HepG2 (cell line): ENCODE results near the gene CACNA1G. TPM values are rescaled to one million over a fixed set of nuclear protein-coding genes. Genes with fewer than 3 reads are reported as not detected.

Experiments used
- DMTF1 ChIP-seq: sonication (generic); formaldehyde crosslinking; IDR thresholded peaks from 2 replicates; pipeline ENCODE4 v1.4.0; 2020; ENCODE audit warnings: mild to moderate bottlenecking, missing genetic modification reagents
- DPF2 ChIP-seq: sonication (generic); formaldehyde crosslinking; IDR thresholded peaks from 2 replicates; pipeline ENCODE4 v1.4.0; 2020; ENCODE audit warnings: mild to moderate bottlenecking, low read depth, missing genetic modification reagents, borderline replicate concordance
- HOXA5 ChIP-seq: sonication (generic); formaldehyde crosslinking; IDR thresholded peaks from 2 replicates; pipeline ENCODE4 v1.4.0; 2020; ENCODE audit warnings: missing genetic modification reagents
- KLF6 ChIP-seq: IDR thresholded peaks from 2 replicates; pipeline ENCODE4 v1.8.0; 2016; ENCODE audit warnings: missing biosample characterization, missing genetic modification reagents
- NFE2L1 ChIP-seq: sonication (generic); formaldehyde crosslinking; IDR thresholded peaks from 2 replicates; pipeline ENCODE4 v1.4.0; 2020; ENCODE audit warnings: missing genetic modification reagents, mild to moderate bottlenecking, borderline replicate concordance
- NR2F1 ChIP-seq, 2 experiments: fragments of 450-650 bp in 1 of 2; formaldehyde crosslinking in 1 of 2; IDR thresholded peaks; 2 replicates each; pipeline versions ENCODE4 v1.5.0 to v1.6.1; 2016 to 2020; ENCODE audit warnings: mild to moderate bottlenecking in 1 of 2, missing compliant biosample characterization in 1 of 2, missing genetic modification reagents in 1 of 2, moderate library complexity in 1 of 2
- PCBP1 ChIP-seq: fragments of 200-400 bp; formaldehyde crosslinking; IDR thresholded peaks from 2 replicates; pipeline ENCODE4 v1.6.1; 2017; ENCODE audit warnings: mild to moderate bottlenecking, low read depth, low read length, borderline replicate concordance
- PHF20 ChIP-seq: sonication (generic); formaldehyde crosslinking; IDR thresholded peaks from 2 replicates; pipeline ENCODE4 v1.5.0; 2020; ENCODE audit warnings: mild to moderate bottlenecking, missing genetic modification reagents
- RFXAP ChIP-seq: sonication (generic); formaldehyde crosslinking; IDR thresholded peaks from 2 replicates; pipeline ENCODE4 v1.4.0; 2020; ENCODE audit warnings: missing genetic modification reagents, borderline replicate concordance
- STAG1 ChIP-seq: sonication (generic); formaldehyde crosslinking; IDR thresholded peaks from 2 replicates; pipeline ENCODE4 v1.4.0; 2020; ENCODE audit warnings: missing genetic modification reagents
- USF2 ChIP-seq, 2 experiments: sonication (generic) in 1 of 2; formaldehyde crosslinking in 1 of 2; IDR thresholded peaks; 2 replicates each; pipeline versions ENCODE4 v1.5.1 to v1.6.1; 2011 to 2020; ENCODE audit warnings: borderline replicate concordance in 1 of 2, low read depth in 1 of 2, low read length in 1 of 2, mild to moderate bottlenecking in 1 of 2, missing genetic modification reagents in 1 of 2, moderate library complexity in 1 of 2
- YEATS4 ChIP-seq: sonication (generic); formaldehyde crosslinking; IDR thresholded peaks from 2 replicates; pipeline ENCODE4 v1.4.0; 2020; ENCODE audit warnings: missing genetic modification reagents, borderline replicate concordance
- ZBTB33 ChIP-seq: sonication (generic); formaldehyde crosslinking; IDR thresholded peaks from 2 replicates; pipeline ENCODE4 v1.4.0; 2020; ENCODE audit warnings: missing genetic modification reagents
- ZMYM3 ChIP-seq: sonication (generic); formaldehyde crosslinking; IDR thresholded peaks from 2 replicates; pipeline ENCODE4 v1.5.1; 2020; ENCODE audit warnings: mild to moderate bottlenecking, missing genetic modification reagents
- ZNF101 ChIP-seq: sonication (generic); formaldehyde crosslinking; IDR thresholded peaks from 2 replicates; pipeline ENCODE4 v1.4.0; 2020; ENCODE audit warnings: mild to moderate bottlenecking, low read depth, missing genetic modification reagents, borderline replicate concordance
- ZNF224 ChIP-seq: sonication (generic); formaldehyde crosslinking; IDR thresholded peaks from 2 replicates; pipeline ENCODE4 v1.5.0; 2020; ENCODE audit warnings: mild to moderate bottlenecking, missing genetic modification reagents
- ZNF552 ChIP-seq: sonication (generic); formaldehyde crosslinking; IDR thresholded peaks from 2 replicates; pipeline ENCODE4 v1.9.0; 2022; ENCODE audit warnings: missing genetic modification reagents, mild to moderate bottlenecking, borderline replicate concordance
- ZNF761 ChIP-seq: sonication (generic); formaldehyde crosslinking; conservative IDR thresholded peaks from 2 replicates; pipeline ENCODE4 v1.4.0; 2020; ENCODE audit warnings: mild to moderate bottlenecking, missing genetic modification reagents
- ZNF773 ChIP-seq: sonication (generic); formaldehyde crosslinking; IDR thresholded peaks from 2 replicates; pipeline ENCODE4 v1.4.0; 2020; ENCODE audit warnings: missing genetic modification reagents, borderline replicate concordance
- polyA plus RNA-seq, 8 experiments: library from polyadenylated mRNA; depleted of rRNA in 3 of 8; stranded (reverse) in 7 of 8; unstranded in 1 of 8; fragments of >200 nt; fragmentation: Illumina TruSeq in 4 of 8; extraction: Trizol in 4 of 8; gene quantifications; 2 replicates each; pipeline versions ENCODE4 v1.2.1 to v1.2.3, GENCODE V29; 2011 to 2016; ENCODE audit warnings: low read depth in 4 of 8, missing spikeins in 1 of 8, mixed read lengths in 1 of 8; ENCODE audit not compliant: insufficient read depth in 1 of 8
- total RNA-seq, 5 experiments: library from RNA; depleted of rRNA; stranded (reverse); fragments of >200 nt; fragmentation: Illumina TruSeq; extraction: Trizol; gene quantifications; 2 replicates each; pipeline ENCODE4 v1.2.3, GENCODE V29; 2016; ENCODE audit warnings: low read depth in 1 of 5
- TF ChIP-seq, protein P1 (sequence below): IDR thresholded peaks from 2 replicates; pipeline ENCODE4 v1.6.1; 2016

Gene CACNA1G
- total and polyA plus RNA-seq, 2 of the 13 experiments (the other 11 are each of a cell fraction or from before 2014, with no cell fraction given) = 0.02 TPM; not detected in 1

GRCh38 chr17:50627782-50628601 is 67.5 kb downstream of the CACNA1G start (continued):
- TF ChIP-seq STAG1 (CRISPR knock-in tag) (no peak; the same call in 1 of the 2 replicates), PHF20 (no peak; the same call in 1 of the 2 replicates), ZBTB33 (CRISPR knock-in tag) (peak; percentile 27; the same call in 1 of the 2 replicates), DPF2 (CRISPR knock-in tag) (peak; percentile 73; the same call in 1 of the 2 replicates), ZNF773 (CRISPR knock-in tag) (no peak), USF2 (IDR thresholded peaks at IDR 0.05; ENCODE audit: low read depth, low read length) (no peak), USF2 (CRISPR knock-in tag; IDR thresholded peaks at IDR 0.05; ENCODE audit: borderline replicate concordance) (no peak), NR2F1 (CRISPR knock-in tag; IDR thresholded peaks at IDR 0.05) (peak; percentile 49 to 85; a peak in 2 of 4 replicates), ZMYM3 (CRISPR knock-in tag) (peak; percentile 69; the same call in 1 of the 2 replicates), KLF6 (CRISPR knock-in tag) (0 out of 2 replicates have a peak, but pooled peaks have one; percentile 72), RFXAP (CRISPR knock-in tag) (0 out of 2 replicates have a peak, but pooled peaks have one; percentile 17), NFE2L1 (CRISPR knock-in tag) (no peak), ZNF552 (no peak), PCBP1 (peak; percentile 81; the same call in 1 of the 2 replicates), ZNF224 (CRISPR knock-in tag) (0 out of 2 replicates have a peak, but pooled peaks have one; percentile 67), DMTF1 (CRISPR knock-in tag) (no peak), HOXA5 (no peak), ZNF101 (0 out of 2 replicates have a peak, but pooled peaks have one; percentile 32), ZNF761 (CRISPR knock-in tag) (peak; percentile 81), YEATS4 (CRISPR knock-in tag) (no peak)
- TF ChIP-seq, protein P1, sequence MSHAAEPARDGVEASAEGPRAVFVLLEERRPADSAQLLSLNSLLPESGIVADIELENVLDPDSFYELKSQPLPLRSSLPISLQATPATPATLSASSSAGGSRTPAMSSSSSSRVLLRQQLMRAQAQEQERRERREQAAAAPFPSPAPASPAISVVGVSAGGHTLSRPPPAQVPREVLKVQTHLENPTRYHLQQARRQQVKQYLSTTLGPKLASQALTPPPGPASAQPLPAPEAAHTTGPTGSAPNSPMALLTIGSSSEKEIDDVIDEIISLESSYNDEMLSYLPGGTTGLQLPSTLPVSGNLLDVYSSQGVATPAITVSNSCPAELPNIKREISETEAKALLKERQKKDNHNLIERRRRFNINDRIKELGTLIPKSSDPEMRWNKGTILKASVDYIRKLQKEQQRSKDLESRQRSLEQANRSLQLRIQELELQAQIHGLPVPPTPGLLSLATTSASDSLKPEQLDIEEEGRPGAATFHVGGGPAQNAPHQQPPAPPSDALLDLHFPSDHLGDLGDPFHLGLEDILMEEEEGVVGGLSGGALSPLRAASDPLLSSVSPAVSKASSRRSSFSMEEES = no peak
